GM13977 (cell line): ENCODE data around the gene RNF14.

ENCODE experiments used
- DNase-seq: peaks from one replicate; pipeline ENCODE4 v3.0.0; 2012; ENCODE audit warnings: low spot score
- CTCF ChIP-seq: IDR thresholded peaks from 2 replicates; pipeline ENCODE4 v1.5.1; 2012; ENCODE audit warnings: mild to moderate bottlenecking, control low read depth; ENCODE audit not compliant: insufficient read depth; ENCODE audit errors: extremely low read depth, missing control alignments
- in situ Hi-C: fragments of 300-500 bp; cut with MboI; formaldehyde crosslinking; loops from one replicate; pipeline ENCODE4 v1.12.0; 2022; ENCODE audit warnings: low sequenced_read_pairs, low pct_unique_long_range_greater_than_20kb, mixed read lengths, inconsistent platforms; ENCODE audit not compliant: unreplicated experiment

The RNF14 gene

GRCh38 chr5:141947316-141947715 is 21.6 kb upstream of the RNF14 start:
- DNase-seq = no peak
- no peak for TF ChIP-seq CTCF
- in situ Hi-C loops = no loop called here

- in situ Hi-C loops = no loop called here
- no peak for DNase-seq
These were observed 20.1 kb upstream of the RNF14 start for GRCh38 chr5:141948812-141949211.

GRCh38 chr5:141949511-141949910 is 19.4 kb upstream of the RNF14 start:
- no peak for TF ChIP-seq CTCF
- no peak for DNase-seq
- in situ Hi-C loops = no loop called here

More at GRCh38 chr5:141948812-141949211, 20.1 kb upstream of the RNF14 start:
- TF ChIP-seq CTCF = no peak

- DNase-seq = no peak
- in situ Hi-C loops = loop anchor here (25.0 kb wide), 1 partner anchor 263 kb away; the partner anchor contains the start of gene ARAP3
- TF ChIP-seq CTCF = no peak
These were observed 18.5 kb upstream of the RNF14 start for GRCh38 chr5:141950207-141951005.

GRCh38 chr5:141951332-141951781 is 17.5 kb upstream of the RNF14 start:
- DNase-seq = peak; percentile 73
- TF ChIP-seq CTCF = peak; percentile 54
- in situ Hi-C loops = loop anchor here (25.0 kb wide), 1 partner anchor 264 kb away; the partner anchor contains the start of gene ARAP3

- no peak for TF ChIP-seq CTCF
- in situ Hi-C loops = loop anchor here (25.0 kb wide), 1 partner anchor 265 kb away; the partner anchor contains the start of gene ARAP3
- DNase-seq = no peak
These were observed 16.9 kb upstream of the RNF14 start for GRCh38 chr5:141952020-141952419.
